GM12891 (cell line): ENCODE results near the gene DIMT1.

Source experiments
- POLR2A ChIP-seq: IDR thresholded peaks from 2 replicates; pipeline ENCODE4 v1.6.1; 2011; ENCODE audit warnings: low read depth, low read length, control low read depth
- POLR2AphosphoS5 ChIP-seq: IDR thresholded peaks from 2 replicates; pipeline ENCODE4 v1.6.1; 2011; ENCODE audit warnings: low read depth, low read length, control low read depth
- POU2F2 ChIP-seq: IDR thresholded peaks from 2 replicates; pipeline ENCODE4 v1.6.1; 2011; ENCODE audit warnings: low read depth, mild to moderate bottlenecking, control low read depth, low read length, moderate library complexity

- TF ChIP-seq POLR2A (no peak), POLR2AphosphoS5 (no peak), POU2F2 (no peak)
Observed at GRCh38 chr5:62340392-62340791, 63.3 kb downstream of the DIMT1 start.
